Neutrophil (primary cell): ENCODE results near the gene GABPA.
"Not testable (repeated sequence)": the region's sequence is repeated elsewhere in the genome, so short reads cannot be mapped to it uniquely, and the experiment has no call there.

Source experiments
- H3K27ac ChIP-seq: fragments of 200-600 bp; sonication (generic); 2 replicates; pipeline ENCODE4 v1.5.1; 2016; ENCODE audit warnings: mild to moderate bottlenecking, moderate library complexity
- H3K27me3 ChIP-seq: fragments of 200-600 bp; sonication (generic); 2 replicates; pipeline ENCODE4 v1.6.0; 2016; ENCODE audit warnings: mild to moderate bottlenecking
- H3K36me3 ChIP-seq: fragments of 200-600 bp; sonication (generic); 2 replicates; pipeline ENCODE4 v1.5.1; 2017
- H3K4me1 ChIP-seq, 2 experiments: fragments of 200-600 bp in 1 of 2; sonication (generic) in 1 of 2; 1 replicate in 1 of 2; 2 replicates in 1 of 2; pipeline versions ENCODE4 v1.5.1 to v1.6.1; 2013 to 2016; ENCODE audit warnings: low read depth in 1 of 2, low read length in 1 of 2, mild to moderate bottlenecking in 1 of 2, moderate library complexity in 1 of 2; ENCODE audit not compliant: control insufficient read depth in 1 of 2, insufficient read depth in 1 of 2
- H3K4me3 ChIP-seq, 2 experiments: fragments of 200-600 bp in 1 of 2; sonication (generic) in 1 of 2; 1 replicate in 1 of 2; 2 replicates in 1 of 2; pipeline ENCODE4 v1.5.1; 2013 to 2016; ENCODE audit warnings: low read depth in 1 of 2, low read length in 1 of 2, mild to moderate bottlenecking in 1 of 2, moderate library complexity in 1 of 2
- H3K9me3 ChIP-seq: fragments of 200-600 bp; sonication (generic); 2 replicates; pipeline ENCODE4 v1.5.1; 2016
- TF ChIP-seq, protein P1 (sequence below): fragments of 200-600 bp; sonication (generic); IDR thresholded peaks from 2 replicates; pipeline ENCODE4 v1.5.1; 2016; ENCODE audit warnings: antibody characterized with exemption

The GABPA gene

DNA sequence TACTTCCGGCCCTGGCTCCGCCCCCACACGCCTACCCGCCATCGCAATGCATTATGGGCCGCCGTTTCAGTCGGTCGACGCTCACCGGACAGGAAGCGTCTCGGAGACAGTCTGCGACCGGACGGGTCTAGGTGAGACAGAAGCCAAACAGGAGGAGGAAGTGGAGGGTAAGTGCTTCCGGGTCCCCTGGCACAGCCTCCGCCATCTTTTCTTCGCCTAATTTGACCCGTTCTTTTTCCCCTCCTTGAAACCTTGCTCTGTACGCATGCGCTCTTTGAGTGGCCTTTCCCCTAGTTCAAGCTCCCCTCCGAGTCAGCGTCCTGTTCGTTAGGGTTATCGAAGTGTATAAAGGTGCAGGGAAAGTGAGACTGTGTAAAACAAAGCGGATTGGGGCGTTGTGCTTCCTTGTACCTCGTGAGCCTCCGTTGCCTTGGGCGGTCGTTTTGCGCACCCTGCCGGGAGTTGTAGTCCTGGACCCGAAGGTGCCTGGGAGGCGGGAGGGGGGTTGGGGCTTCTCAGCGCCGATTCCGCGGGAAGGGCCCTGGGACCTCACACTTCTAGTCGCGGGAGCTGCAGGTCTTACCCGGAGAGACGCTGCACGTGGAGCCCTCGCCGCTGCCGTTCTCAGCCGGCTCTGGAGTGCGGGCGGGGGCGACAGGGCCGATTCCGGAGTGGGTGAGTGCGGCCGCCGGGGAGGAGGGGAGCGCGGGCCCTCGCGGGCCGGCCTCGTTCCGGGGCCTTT lies at the start of gene GABPA, which contains the start of gene ATP5PF:
GABPA (plus strand) TSS at position 69 of the 742 bp plus-strand sequence. CDS start 6,627 bp downstream, outside the sequence.
ATP5PF (minus strand) TSS at position 1 of the 742 bp plus-strand sequence. CDS start 5,110 bp downstream, outside the sequence.
- Histone ChIP-seq H3K4me1 (peaks cover 20 to 23% of the 10 kb centered on the region in 2 experiments), H3K36me3 (peaks cover 1% of the 10 kb centered on the region), H3K4me3 (peak within 1 kb of the TSS; percentile 95 to 97), H3K9me3 (no peaks in the 10 kb centered on the region), H3K27me3 (no peaks in the 10 kb centered on the region), H3K27ac (peak within 1 kb of the TSS; percentile 92)
- TF ChIP-seq, protein P1, sequence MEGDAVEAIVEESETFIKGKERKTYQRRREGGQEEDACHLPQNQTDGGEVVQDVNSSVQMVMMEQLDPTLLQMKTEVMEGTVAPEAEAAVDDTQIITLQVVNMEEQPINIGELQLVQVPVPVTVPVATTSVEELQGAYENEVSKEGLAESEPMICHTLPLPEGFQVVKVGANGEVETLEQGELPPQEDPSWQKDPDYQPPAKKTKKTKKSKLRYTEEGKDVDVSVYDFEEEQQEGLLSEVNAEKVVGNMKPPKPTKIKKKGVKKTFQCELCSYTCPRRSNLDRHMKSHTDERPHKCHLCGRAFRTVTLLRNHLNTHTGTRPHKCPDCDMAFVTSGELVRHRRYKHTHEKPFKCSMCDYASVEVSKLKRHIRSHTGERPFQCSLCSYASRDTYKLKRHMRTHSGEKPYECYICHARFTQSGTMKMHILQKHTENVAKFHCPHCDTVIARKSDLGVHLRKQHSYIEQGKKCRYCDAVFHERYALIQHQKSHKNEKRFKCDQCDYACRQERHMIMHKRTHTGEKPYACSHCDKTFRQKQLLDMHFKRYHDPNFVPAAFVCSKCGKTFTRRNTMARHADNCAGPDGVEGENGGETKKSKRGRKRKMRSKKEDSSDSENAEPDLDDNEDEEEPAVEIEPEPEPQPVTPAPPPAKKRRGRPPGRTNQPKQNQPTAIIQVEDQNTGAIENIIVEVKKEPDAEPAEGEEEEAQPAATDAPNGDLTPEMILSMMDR, result peak; percentile 10

DNA sequence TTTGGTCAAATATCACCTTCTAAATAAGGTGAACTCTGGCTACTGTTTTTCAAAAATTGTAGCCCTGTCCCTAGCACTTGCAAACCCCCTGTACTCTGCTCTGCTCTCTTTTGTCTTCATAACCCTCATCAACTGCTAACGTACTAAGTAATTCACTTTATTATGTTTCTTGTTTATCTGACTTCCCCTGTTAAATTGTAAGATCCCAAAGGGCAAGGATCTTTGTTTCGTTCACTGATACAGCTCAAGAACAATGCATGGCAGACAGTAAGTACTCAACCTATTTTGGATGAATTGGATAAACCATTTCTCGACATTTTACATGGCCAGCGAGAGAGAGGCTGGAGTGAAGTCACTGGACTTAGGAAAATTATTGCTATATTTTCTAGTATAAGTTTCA lies 47.0 kb upstream of the GABPA start:
- TF ChIP-seq, protein P1, result no peak
- Histone ChIP-seq H3K4me3 (no peak overlapping the region), H3K27me3 (no peaks in the 10 kb centered on the region), H3K36me3 (no peaks in the 10 kb centered on the region), H3K4me1 (no peaks in the 10 kb centered on the region), H3K9me3 (no peaks in the 10 kb centered on the region), H3K27ac (no peak overlapping the region)

DNA sequence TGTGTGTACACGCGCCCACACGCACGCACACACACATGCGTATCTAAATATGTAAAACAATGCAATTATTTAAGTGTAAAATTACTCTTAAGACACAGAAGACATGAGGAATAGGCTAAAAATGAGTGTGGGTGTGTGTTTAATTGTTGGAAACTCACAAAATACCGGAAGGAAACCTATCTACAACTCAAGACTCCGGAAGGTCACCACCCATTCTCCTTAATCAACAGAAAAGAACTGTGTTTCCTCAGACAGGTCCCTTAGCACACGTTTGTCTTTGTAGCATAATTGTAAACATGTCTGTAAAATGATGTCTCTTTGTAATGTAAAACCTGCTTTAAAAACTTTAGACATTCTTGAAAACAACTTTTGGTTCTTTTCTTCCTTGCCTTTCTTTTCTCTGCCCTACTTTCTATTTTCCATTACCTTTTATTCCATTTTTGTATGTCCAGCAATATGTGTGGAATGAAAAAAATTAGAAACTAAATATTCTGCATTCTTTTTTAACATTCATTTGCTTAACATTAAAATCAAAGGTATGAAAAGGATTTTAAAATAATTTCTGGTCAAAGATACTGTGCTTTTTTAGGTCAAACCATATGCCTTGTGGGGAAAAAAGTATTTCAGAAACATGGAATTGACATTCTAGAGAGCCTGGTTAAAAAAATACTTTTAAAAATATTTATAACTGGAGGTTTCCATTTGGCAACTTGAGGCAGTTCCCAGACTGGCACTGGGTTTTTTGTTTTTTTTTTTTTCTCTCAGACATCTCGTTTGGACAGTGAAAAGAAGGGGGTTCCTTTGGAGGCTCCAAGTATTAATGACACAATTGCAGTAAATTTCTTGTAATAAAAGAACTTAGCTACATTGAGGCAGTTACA lies 46.3 kb upstream of the GABPA start:
- H3K4me3 ChIP-seq, result no peak overlapping the region
- TF ChIP-seq, protein P1, result no peak
- no peak overlapping the region for H3K27ac ChIP-seq
- no peaks in the 10 kb centered on the region for H3K27me3 ChIP-seq
- no peaks in the 10 kb centered on the region for H3K9me3 ChIP-seq
- H3K36me3 ChIP-seq, result no peaks in the 10 kb centered on the region
- no peaks in the 10 kb centered on the region for H3K4me1 ChIP-seq

DNA sequence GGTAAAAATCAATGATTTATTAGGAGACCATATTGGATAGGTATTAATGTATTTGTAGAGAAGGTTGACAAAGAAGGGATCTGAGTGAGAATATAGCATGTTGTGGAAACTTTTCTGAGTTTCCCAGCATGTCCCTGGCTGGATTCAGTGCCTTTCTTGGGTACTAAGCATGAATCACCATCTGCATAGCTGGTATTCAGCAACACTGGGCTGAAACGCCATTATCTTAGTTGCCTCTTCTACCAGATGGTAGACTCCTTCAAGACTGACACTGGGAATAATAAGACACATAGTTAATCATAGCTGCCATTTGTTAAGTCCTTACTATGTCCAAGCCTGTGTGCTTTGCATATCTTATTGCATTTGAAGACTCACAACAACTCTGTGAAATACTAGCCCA lies 45.5 kb upstream of the GABPA start:
- H3K27me3 ChIP-seq, result no peaks in the 10 kb centered on the region
- H3K4me1 ChIP-seq, result no peaks in the 10 kb centered on the region
- TF ChIP-seq, protein P1, result no peak
- no peaks in the 10 kb centered on the region for H3K36me3 ChIP-seq
- H3K4me3 ChIP-seq, result no peak overlapping the region
- no peak overlapping the region for H3K27ac ChIP-seq
- no peaks in the 10 kb centered on the region for H3K9me3 ChIP-seq

DNA sequence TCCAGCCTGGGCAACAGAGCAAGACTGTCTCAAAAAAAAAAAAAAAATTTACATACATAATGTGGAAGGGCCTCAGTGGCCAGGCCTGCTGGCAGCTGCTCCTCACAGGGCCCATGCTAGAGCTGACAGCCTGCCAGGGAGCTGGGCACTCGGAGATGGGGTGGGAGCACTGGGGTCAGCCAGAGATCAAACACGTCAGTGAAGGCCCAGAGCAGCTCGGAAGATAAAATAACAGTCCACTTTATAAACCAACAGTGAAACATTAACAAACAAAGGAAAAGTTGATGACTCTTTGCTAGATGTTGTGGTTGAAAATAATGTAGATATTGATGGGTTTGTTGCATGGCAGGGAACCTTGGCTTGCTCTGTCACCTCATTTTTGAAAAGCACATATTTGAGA lies 42.8 kb upstream of the GABPA start:
- TF ChIP-seq, protein P1, result no peak
- Histone ChIP-seq H3K4me3 (no peak overlapping the region), H3K4me1 (no peaks in the 10 kb centered on the region), H3K9me3 (no peaks in the 10 kb centered on the region), H3K27ac (no peak overlapping the region), H3K36me3 (no peaks in the 10 kb centered on the region), H3K27me3 (no peaks in the 10 kb centered on the region)

DNA sequence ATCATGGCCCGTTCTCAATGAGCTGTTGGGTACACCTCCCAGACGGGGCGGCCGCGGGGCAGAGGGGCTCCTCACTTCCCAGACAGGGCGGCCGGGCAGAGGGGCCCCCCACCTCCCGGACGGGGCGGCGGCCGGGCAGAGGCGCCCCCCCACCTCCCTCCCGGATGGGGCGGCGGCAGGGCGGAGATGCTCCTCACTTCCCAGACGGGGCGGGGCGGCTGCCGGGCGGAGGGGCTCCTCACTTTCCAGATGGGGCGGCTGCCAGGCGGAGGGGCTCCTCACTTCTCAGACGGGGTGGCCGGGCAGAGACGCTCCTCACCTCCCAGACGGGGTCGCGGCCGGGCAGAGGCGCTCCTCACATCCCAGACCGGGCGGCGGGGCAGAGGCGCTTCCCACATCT lies 39.3 kb upstream of the GABPA start:
- not testable (repeated sequence) for H3K36me3 ChIP-seq, H3K27me3 ChIP-seq, H3K27ac ChIP-seq, H3K4me1 ChIP-seq, H3K9me3 ChIP-seq, H3K4me3 ChIP-seq
